NCI-H1105 treated with DMSO at 0.1 percent for 48 hours (cell line): ENCODE results near the gene DLGAP1.

Experiments
- DNase-seq: peaks from one replicate; lab custom pipeline; 2025; lab: John Stamatoyannopoulos, UW

Gene DLGAP1

DNA sequence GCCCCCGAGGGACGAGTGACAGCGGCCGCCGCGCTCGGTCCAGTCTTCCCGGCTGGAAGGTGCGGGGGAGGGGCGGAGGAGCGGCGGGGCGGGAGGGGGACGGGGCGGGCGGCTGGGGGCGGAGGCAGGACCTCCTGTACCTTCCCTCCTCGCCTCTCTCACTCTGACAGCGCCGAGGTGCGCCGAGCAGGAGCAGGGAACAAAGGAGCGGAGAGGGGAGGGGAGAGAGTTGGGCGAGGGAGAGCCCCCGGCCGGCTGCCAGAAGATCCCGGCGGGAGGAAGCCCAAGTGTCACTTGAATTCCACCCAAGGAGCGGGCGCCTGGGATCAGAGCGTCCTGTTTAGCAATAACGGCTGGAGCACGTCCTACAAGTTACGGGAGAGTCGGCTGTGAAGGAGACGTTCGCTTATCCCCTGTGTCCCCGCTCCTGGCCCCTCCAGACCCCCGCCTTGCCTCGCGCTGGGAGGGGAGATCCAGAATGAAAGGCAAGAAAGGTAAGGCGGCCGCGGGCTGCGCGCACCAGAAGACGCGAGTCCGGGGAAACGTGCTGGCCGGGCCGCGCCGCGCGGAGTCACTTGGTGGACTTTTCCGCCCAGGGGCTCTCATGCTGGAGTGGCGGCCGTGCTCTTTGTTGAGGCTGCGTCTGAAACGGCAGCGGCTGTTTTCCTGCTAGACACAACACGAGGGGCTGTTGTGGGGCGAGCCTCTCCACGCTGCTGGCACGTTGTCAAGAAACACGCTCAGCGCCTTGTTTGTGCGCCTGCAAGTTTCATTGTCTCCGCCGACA lies 1004.9 kb downstream of the DLGAP1 start, which contains the start of gene TGIF1:
TSS of gene TGIF1 (plus strand) at position 161 of the 787 bp plus-strand sequence. CDS start at position 479, 318 bp downstream.
- peak; percentile 40 for DNase-seq

DNA sequence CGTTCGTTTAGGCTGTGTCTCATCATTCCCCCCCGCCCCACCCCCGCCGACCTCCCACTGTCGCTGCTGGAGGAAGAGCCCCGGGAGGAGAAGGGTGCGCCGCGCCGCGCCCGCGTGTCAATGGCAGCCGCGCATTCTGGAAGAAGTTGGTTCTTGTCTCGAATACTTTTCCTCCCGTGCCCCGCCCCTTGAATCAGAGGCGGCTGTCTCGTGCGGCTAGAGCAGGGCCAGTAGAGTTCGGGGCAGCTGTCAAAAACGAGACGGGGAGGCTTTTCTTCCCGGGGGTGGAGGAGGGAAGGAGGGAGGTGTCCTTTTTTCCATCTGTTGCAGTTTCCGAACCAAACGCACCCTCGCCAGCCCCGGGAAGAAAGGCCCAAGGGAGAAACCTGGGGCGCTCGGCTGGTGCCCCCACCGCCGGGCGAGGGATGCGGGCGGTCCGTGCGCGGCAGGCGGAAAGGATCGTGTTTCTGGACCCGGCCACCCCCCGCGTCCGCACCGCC lies 1005.5 kb downstream of the DLGAP1 start:
- no peak for DNase-seq

DNA sequence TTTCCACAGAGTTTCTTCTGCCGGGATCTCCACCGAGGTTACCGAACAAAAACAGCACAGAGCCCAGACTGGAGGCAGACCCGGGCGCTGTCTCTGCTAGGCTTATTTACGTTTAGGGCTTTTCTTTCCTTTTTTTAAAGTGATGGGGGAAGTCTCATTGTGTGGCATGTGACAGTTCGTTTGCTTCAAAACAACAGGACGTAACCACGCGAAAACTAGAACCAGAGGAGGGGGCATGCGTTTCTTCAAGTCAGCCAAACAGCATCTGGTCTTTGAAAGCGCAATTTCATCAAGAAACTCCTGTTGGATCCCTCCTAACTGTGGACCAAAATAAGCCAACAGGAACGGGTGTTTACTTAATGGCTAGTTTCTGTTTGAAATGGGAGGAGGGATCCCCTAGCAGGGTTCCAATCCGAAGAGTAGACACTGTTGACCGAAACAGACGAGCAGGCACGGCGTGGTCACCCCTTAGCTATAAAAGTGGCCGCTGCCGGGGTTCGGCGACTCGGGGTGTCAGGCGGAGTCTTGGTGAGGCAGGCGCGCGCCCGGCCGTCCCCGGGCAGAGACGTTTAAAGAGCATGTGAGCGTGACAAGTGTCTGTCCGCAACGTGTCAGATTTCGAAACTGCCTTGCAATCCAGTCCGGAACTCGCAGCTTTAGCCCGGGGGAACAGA lies 1006.1 kb downstream of the DLGAP1 start:
- DNase-seq, result peak; percentile 54

DNA sequence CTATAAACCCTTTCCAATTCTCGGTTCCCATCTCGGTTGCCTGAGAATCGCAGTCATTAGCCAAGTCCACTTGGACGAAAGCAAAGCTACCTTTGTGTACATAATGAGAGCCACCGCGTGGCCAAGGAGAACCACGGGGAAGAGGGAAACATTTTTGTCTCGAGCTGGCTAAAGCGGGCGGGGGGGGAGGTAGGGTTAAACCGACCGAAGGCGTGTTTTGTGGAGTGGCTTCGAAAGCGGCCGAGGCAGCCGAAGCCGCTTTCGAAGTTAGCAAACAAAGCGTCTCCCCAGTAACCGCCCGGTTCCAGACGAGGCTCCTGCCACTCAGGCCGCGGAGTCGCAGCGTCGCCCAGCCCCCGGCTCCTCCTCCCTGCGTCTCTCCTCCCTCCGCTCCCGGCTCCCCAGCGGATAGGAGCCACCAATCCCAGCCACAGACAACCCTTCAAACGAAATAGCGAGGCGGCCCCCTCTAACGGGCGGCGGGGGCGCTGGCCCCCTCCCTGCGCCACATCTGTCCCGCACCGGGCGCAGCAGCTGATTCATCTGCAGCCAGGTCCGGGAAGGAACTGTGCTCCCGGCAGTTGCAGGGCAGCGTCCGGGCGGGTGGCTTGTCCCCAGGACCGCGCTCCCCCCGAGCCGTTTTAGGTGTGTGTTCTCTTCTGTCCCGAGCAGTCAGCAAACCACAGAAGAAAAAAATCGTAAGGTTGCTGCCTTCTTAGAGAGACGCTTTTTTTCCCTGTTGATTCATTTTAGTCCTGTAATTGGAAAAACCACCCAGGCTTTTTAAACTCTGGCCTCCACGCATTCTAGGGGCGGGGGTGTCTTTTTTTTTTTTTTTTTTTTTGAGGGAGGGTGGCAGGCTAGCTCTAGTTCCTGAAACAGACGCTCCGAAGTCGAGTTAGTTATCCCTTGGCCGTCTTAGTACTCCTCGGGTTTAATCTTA lies 1006.9 kb downstream of the DLGAP1 start:
- peak; percentile 82 for DNase-seq

DNA sequence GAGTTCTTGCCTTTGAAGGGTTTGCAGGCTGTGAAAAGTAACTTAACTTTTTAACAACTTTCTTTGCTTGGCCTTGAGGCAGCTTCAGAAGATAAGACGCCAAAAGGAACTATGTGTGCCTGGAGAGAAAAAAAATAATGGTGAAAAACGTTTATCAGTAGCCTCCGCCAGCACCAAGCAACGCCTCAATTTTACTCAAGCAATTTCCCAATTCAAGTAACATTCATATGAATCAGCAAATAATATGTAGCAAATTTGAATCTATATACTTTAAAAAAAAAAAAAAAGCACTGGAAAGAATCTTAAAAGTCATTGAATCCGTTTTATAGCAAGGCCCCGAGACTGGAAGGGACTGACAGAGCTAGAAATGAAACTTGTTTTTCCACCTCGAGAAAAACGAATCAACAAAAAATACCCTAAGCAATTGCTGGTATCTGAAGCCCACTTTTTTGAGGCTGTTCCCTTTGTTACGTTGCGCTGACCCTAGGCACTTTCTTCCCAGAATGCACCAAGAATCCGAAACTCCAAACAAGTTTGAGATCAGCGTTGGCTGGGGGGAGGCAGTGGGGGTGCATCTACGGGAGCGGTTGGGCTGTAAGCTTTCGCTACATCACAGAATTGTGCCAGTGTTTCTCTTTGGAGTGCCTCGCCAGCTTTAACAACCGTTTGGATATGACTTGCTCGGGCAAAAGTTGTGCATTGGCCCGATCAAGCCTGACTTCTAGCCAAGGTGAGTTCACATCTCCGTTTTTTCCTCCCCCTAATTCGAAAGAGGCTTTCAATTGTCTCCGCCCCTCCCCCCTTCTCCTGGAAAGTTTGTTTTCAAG lies 1007.8 kb downstream of the DLGAP1 start:
- DNase-seq, result no peak
